UCSD-AML1 (cell line): Measurements from ENCODE around the gene TGFBR3L.
"Not testable (repeated sequence)": the region's sequence is repeated elsewhere in the genome, so short reads cannot be mapped to it uniquely, and the experiment has no call there.

Experiments
- DNase-seq: peaks from one replicate; lab custom pipeline; 2025; ENCODE audit not compliant: unreplicated experiment; lab: John Stamatoyannopoulos, UW

TGFBR3L gene

GRCh38 chr19:7916103-7916954, 1.7 kb downstream of the TGFBR3L start:
- peak; percentile 23 for DNase-seq

GRCh38 chr19:7916955-7917266, 2.3 kb downstream of the TGFBR3L start:
- DNase-seq = no peak

- DNase-seq = peak; percentile 50
Observed at GRCh38 chr19:7917267-7918061, 2.8 kb downstream of the TGFBR3L start.

- not testable (repeated sequence) for DNase-seq
Observed at GRCh38 chr19:7918062-7918614, 3.5 kb downstream of the TGFBR3L start.

GRCh38 chr19:7918615-7919421, 4.2 kb downstream of the TGFBR3L start:
- DNase-seq = no peak

- DNase-seq = peak; percentile 94
Observed at GRCh38 chr19:7919610-7920518, 5.2 kb downstream of the TGFBR3L start, which contains the start of gene SNAPC2. Gene SNAPC2, plus strand, starts transcription at chr19:7920338. Its CDS starts 29 bp downstream, at chr19:7920367.

- DNase-seq = peak; percentile 99
Observed at GRCh38 chr19:7920519-7921301, 6.1 kb downstream of the TGFBR3L start.

GRCh38 chr19:7921302-7921966, 6.8 kb downstream of the TGFBR3L start:
- DNase-seq = no peak

GRCh38 chr19:7921967-7922835, 7.6 kb downstream of the TGFBR3L start:
- no peak for DNase-seq

- no peak for DNase-seq
Observed at GRCh38 chr19:7922836-7923195, 8.2 kb downstream of the TGFBR3L start.

GRCh38 chr19:7923295-7924191, 8.9 kb downstream of the TGFBR3L start:
- no peak for DNase-seq

- no peak for DNase-seq
Observed at GRCh38 chr19:7924241-7924640, 9.6 kb downstream of the TGFBR3L start.

GRCh38 chr19:7924651-7925170, 10.1 kb downstream of the TGFBR3L start:
- no peak for DNase-seq

GRCh38 chr19:7925171-7925851, 10.7 kb downstream of the TGFBR3L start:
- peak; percentile 78 for DNase-seq

- DNase-seq = peak; percentile 58
Observed at GRCh38 chr19:7926021-7926726, 11.5 kb downstream of the TGFBR3L start, which contains the start of gene CTXN1. Gene CTXN1, minus strand, starts transcription at chr19:7926135. Its CDS starts 597 bp downstream, at chr19:7925538.
